Measurements from ENCODE around the gene MEGF8.

GRCh38 chr19:42401365-42402303, 76.2 kb downstream of the MEGF8 start:
- TF ChIP-seq CC2D1A (IDR thresholded peaks at IDR 0.05) (no peak), CTCF (IDR thresholded peaks at IDR 0.05 in 2 of 3, conservative IDR thresholded peaks at IDR 0.05 in 1 of 3; ENCODE audit: insufficient read depth in 2 of 3, low read depth in 1 of 3, low read length in 3 of 3) (peak; percentile 85 to 88 (median 85)), XRCC4 (IDR thresholded peaks at IDR 0.05; ENCODE audit: extremely low read depth, insufficient read depth, insufficient read length) (no peak), NR3C1 (CRISPR knock-in tag; IDR thresholded peaks at IDR 0.05) (no peak)

All from K562 (cell line).